ENCODE measurements around the gene MMRN2. TPM values are rescaled to one million over a fixed set of nuclear protein-coding genes. Genes with fewer than 3 reads are reported as not detected.

MMRN2 gene
- total RNA-seq, 6 donors from 2014 or later: 18.8 to 76.8 (median 31.3) TPM

DNA sequence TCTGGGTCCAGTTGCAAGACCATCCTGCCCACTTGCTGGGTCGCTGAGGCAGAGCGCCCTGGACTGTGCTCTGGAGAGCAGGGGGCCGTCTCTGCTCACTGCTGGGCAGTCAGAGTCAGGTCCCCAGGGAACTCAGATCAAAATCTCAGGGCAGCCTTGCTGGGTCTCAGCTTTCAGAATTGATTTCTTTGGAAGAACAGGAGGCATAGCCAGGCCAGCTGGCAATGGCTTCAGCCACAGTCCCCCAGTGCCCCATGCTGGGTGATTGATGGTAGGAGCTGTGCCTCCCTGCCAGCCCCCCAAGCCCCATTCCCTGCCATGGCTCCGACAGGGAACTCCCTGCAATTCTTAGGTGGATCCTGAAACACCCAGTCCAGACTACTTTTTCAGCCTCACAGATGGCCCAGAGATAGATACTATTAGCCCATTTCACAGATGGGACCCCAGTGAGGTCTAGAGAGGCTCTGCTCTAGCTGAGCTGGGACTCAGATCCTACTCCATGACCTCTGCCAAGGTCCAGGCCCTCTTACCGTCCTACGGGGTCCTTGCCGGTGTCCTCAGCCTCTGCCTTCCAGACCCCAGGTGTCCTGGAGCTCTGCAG lies 467 bp downstream of the MMRN2 start:
- TF ChIP-seq POLR2A (IDR thresholded peaks at IDR 0.05) (no peak), EP300 (IDR thresholded peaks at IDR 0.05) (no peak), CTCF (IDR thresholded peaks at IDR 0.05) (no peak), POLR2AphosphoS5 (IDR thresholded peaks at IDR 0.05) (no peak)
- no peak for ATAC-seq (ENCODE audit: low FRiP score in 2 of 2)

GRCh38 chr10:86956195-86956847 lies 1.1 kb downstream of the MMRN2 start:
- peak overlapping the region; percentile 27 to 47 (median 38) for H3K4me3 ChIP-seq
- ATAC-seq (ENCODE audit: low FRiP score in 2 of 2) (no peak), DNase-seq (no peak)
- peaks cover 26 to 62% (median 55%) of the 10 kb centered on the region in 4 donors for H3K4me1 ChIP-seq
- 52 to 60% methylated on average over 3 to 7 of the region's 7 CpGs for WGBS, 2 donors
- H3K27ac ChIP-seq: peak overlapping the region; percentile 81 to 90 (median 85)
- TF ChIP-seq EP300 (IDR thresholded peaks at IDR 0.05): no peak
- H3K27me3 ChIP-seq: no peaks in the 10 kb centered on the region
- peaks cover 0 to 4% (median 0%) of the 10 kb centered on the region in 4 donors for H3K9me3 ChIP-seq
- H3K36me3 ChIP-seq: no peaks in the 10 kb centered on the region

More for the DNA sequence above, 467 bp downstream of the MMRN2 start:
- H3K9me3 ChIP-seq: peaks cover 0 to 4% (median 0%) of the 10 kb centered on the region in 4 donors
- 75% methylated on average over 5 of the region's 7 CpGs; no CpG with 5 or more reads in 1 of the 2 donors for WGBS, 2 donors
- DNase-seq: no peak
- peak overlapping the region; percentile 27 to 47 (median 38) for H3K4me3 ChIP-seq
- H3K27ac ChIP-seq: peak overlapping the region; percentile 81 to 90 (median 85)
- no peaks in the 10 kb centered on the region for H3K36me3 ChIP-seq
- peaks cover 26 to 62% (median 55%) of the 10 kb centered on the region in 4 donors for H3K4me1 ChIP-seq
- H3K27me3 ChIP-seq: no peaks in the 10 kb centered on the region

GRCh38 chr10:86955501-86956194 lies 1.8 kb downstream of the MMRN2 start:
- peak overlapping the region; percentile 81 to 90 (median 85) for H3K27ac ChIP-seq
- WGBS, 2 donors: 49 to 71% methylated on average over 14 to 16 of the region's 16 CpGs
- H3K4me1 ChIP-seq: peaks cover 32 to 58% (median 54%) of the 10 kb centered on the region in 4 donors
- H3K4me3 ChIP-seq: peak overlapping the region; percentile 13 to 47 (median 34)
- TF ChIP-seq EP300 (IDR thresholded peaks at IDR 0.05): peak in 1 of 4 donors; percentile 70
- peak in 1 of 2 donors; percentile 74 for TF ChIP-seq POLR2AphosphoS5 (IDR thresholded peaks at IDR 0.05)
- no peak for TF ChIP-seq POLR2A (IDR thresholded peaks at IDR 0.05)
- TF ChIP-seq CTCF (IDR thresholded peaks at IDR 0.05): no peak
- ATAC-seq (ENCODE audit: low FRiP score in 2 of 2) (no peak), DNase-seq (no peak)
- H3K9me3 ChIP-seq: peaks cover 0 to 4% (median 0%) of the 10 kb centered on the region in 4 donors
- H3K36me3 ChIP-seq: no peaks in the 10 kb centered on the region
- H3K27me3 ChIP-seq: no peaks in the 10 kb centered on the region

- peaks cover 38 to 51% (median 50%) of the 10 kb centered on the region in 4 donors for H3K4me1 ChIP-seq
- no peak for ATAC-seq (ENCODE audit: low FRiP score in 2 of 2)
- H3K27ac ChIP-seq: peak overlapping the region; percentile 81 to 90 (median 85)
- 64 to 66% methylated on average over 4 to 11 of the region's 13 CpGs for WGBS, 2 donors
- no peak for DNase-seq
- H3K4me3 ChIP-seq: peak overlapping the region; percentile 13 to 47 (median 34)
- H3K9me3 ChIP-seq: peaks cover 0 to 4% (median 0%) of the 10 kb centered on the region in 4 donors
- no peak for TF ChIP-seq CTCF (IDR thresholded peaks at IDR 0.05)
- no peak for TF ChIP-seq POLR2AphosphoS5 (IDR thresholded peaks at IDR 0.05)
- TF ChIP-seq POLR2A (IDR thresholded peaks at IDR 0.05): no peak
- TF ChIP-seq EP300 (IDR thresholded peaks at IDR 0.05): no peak
- no peaks in the 10 kb centered on the region for H3K36me3 ChIP-seq
- no peaks in the 10 kb centered on the region for H3K27me3 ChIP-seq
Observed at GRCh38 chr10:86954681-86955500, 2.5 kb downstream of the MMRN2 start.

Measured in upper lobe of left lung (tissue), 6 donors.